Subcutaneous adipose tissue (tissue), 4 donors: ENCODE data around the gene WNT9A. TPM values are rescaled to one million over a fixed set of nuclear protein-coding genes. Genes with fewer than 3 reads are reported as not detected.

Experiments used
- CTCF ChIP-seq: fragments of 450-650 bp; IDR thresholded peaks from one replicate; pipeline ENCODE4 v1.5.1; 2016; ENCODE audit warnings: low read depth, mild to moderate bottlenecking, control low read depth, antibody characterized with exemption, moderate library complexity
- total RNA-seq, 4 donors: library from RNA; depleted of rRNA; stranded (reverse); fragments of >200 nt; gene quantifications; one replicate each; pipeline ENCODE4 v1.1.0, GENCODE V29; 2016

Gene WNT9A
- total RNA-seq, 4 donors from 2014 or later = 0.17 to 0.88 (median 0.57) TPM; not detected in 1

- TF ChIP-seq CTCF = no peak
Measured at GRCh38 chr1:227887697-227888403, 59.9 kb downstream of the WNT9A start.

- TF ChIP-seq CTCF = no peak
Measured at GRCh38 chr1:227886993-227887696, 60.6 kb downstream of the WNT9A start.

GRCh38 chr1:227886503-227886961 is 61.2 kb downstream of the WNT9A start:
- no peak for TF ChIP-seq CTCF

- no peak for TF ChIP-seq CTCF
Measured at GRCh38 chr1:227885648-227886502, 61.9 kb downstream of the WNT9A start.

GRCh38 chr1:227885135-227885647 is 62.5 kb downstream of the WNT9A start:
- no peak for TF ChIP-seq CTCF

GRCh38 chr1:227884370-227885134 is 63.2 kb downstream of the WNT9A start:
- TF ChIP-seq CTCF = no peak
